ENCODE data around the gene ARG2. TPM values are rescaled to one million over a fixed set of nuclear protein-coding genes. Genes with fewer than 3 reads are reported as not detected.

The ARG2 gene
- total and polyA plus RNA-seq, 2 of the 4 experiments (the other 2 are of a cell fraction) = 1.1 to 2.5 TPM

- no peak for TF ChIP-seq MAFK (IDR thresholded peaks at IDR 0.05; ENCODE audit: low read depth, low read length)
- TF ChIP-seq FOS (IDR thresholded peaks at IDR 0.05; ENCODE audit: low read depth, low read length) = no peak
- TF ChIP-seq RAD21 (IDR thresholded peaks at IDR 0.05; ENCODE audit: low read length) = no peak
- no peak for TF ChIP-seq ELK1 (IDR thresholded peaks at IDR 0.05; ENCODE audit: borderline replicate concordance, low read depth, low read length)
Measured at GRCh38 chr14:67570453-67570852, 49.3 kb upstream of the ARG2 start (continued).

- Histone ChIP-seq H3K14ac (replicated peaks; ENCODE audit: low read depth, low read length) (no peak overlapping the region), H3K79me1 (ENCODE audit: low read depth in 1 of 2, low read length in 2 of 2) (no peaks in the 10 kb centered on the region), H3K9me3 (ENCODE audit: control insufficient read depth, insufficient read depth, low read length) (no peaks in the 10 kb centered on the region), H2AK5ac (ENCODE audit: low read depth, low read length) (no peak overlapping the region), H2AFZ (replicated peaks; ENCODE audit: low read length, poor library complexity) (peak overlapping the region; percentile 71), H4K91ac (ENCODE audit: insufficient read depth, low read depth, low read length) (no peak overlapping the region), H2BK120ac (ENCODE audit: low read depth, low read length) (no peak overlapping the region), H2BK15ac (ENCODE audit: low read depth, low read length) (no peak overlapping the region), H3K4me2 (ENCODE audit: low read depth, low read length) (no peak overlapping the region), H3K4me3 (ENCODE audit: insufficient read depth, low read depth, low read length) (no peak overlapping the region), H3K4ac (ENCODE audit: low read depth, low read length) (no peak overlapping the region), H3K27me3 (ENCODE audit: control insufficient read depth, insufficient read depth, low read length) (peaks cover 9% of the 10 kb centered on the region), H4K5ac (ENCODE audit: low read depth, low read length) (no peak overlapping the region), H2AK9ac (replicated peaks; ENCODE audit: low read depth, low read length, poor library complexity) (peak overlapping the region; percentile 11), H2BK5ac (ENCODE audit: low read depth, low read length, poor library complexity, severe bottlenecking) (no peak overlapping the region), H3K36me3 (ENCODE audit: control insufficient read depth, insufficient read depth, low read length) (no peaks in the 10 kb centered on the region), H3K56ac (ENCODE audit: extremely low read depth, insufficient read depth, low read length) (no peak overlapping the region), H4K8ac (ENCODE audit: low read depth in 2 of 2, low read length in 2 of 2) (no peak overlapping the region), H3K9me1 (ENCODE audit: insufficient read depth, low read length) (no peaks in the 10 kb centered on the region), H3K23ac (ENCODE audit: low read depth, low read length) (no peak overlapping the region), H3K4me1 (ENCODE audit: control insufficient read depth, insufficient read depth, low read length) (no peaks in the 10 kb centered on the region), H3K18ac (ENCODE audit: low read depth, low read length) (no peak overlapping the region), H4K20me1 (ENCODE audit: insufficient read depth, low read length) (no peaks in the 10 kb centered on the region), H3K9ac (ENCODE audit: low read depth, low read length) (no peak overlapping the region), H3K27ac (ENCODE audit: insufficient read depth, low read length) (no peak overlapping the region), H2BK20ac (ENCODE audit: low read depth, low read length) (no peak overlapping the region)
- intact Hi-C loops (cut with micrococcal nuclease) = loop anchor here (1.0 kb wide), 2 partner anchors 45 to 144 kb away; no protein-coding TSS in a partner anchor
- CTCF ChIA-PET = interaction anchor here (0.6 to 3.6 kb wide), 20 partner anchors 9 to 187 kb away, joined by 3 to 39 read pairs (median 4); partner anchors contain the start of genes PIGH and PLEKHH1
- no TSS peak for BruUV-seq (replicated peaks)
- TF ChIP-seq NFE2L2 (IDR thresholded peaks at IDR 0.05; ENCODE audit: low read depth, low read length) = no peak
- peak; percentile 77 for TF ChIP-seq RAD21 (IDR thresholded peaks at IDR 0.05; ENCODE audit: low read length)
- TF ChIP-seq BHLHE40 (IDR thresholded peaks at IDR 0.05; ENCODE audit: low read depth, low read length) = no peak
- no peak for TF ChIP-seq MAFK (IDR thresholded peaks at IDR 0.05; ENCODE audit: low read depth, low read length)
- TF ChIP-seq POLR2A (IDR thresholded peaks at IDR 0.05; ENCODE audit: low read depth, low read length) = no peak
- TF ChIP-seq SMC3 (IDR thresholded peaks at IDR 0.05; ENCODE audit: low read depth, low read length) = peak; percentile 80
- TF ChIP-seq RCOR1 (IDR thresholded peaks at IDR 0.05; ENCODE audit: insufficient replicate concordance, low read length) = no peak
- no peak for TF ChIP-seq CHD1 (IDR thresholded peaks at IDR 0.05; ENCODE audit: low read depth, low read length)
- no peak for TF ChIP-seq MXI1 (IDR thresholded peaks at IDR 0.05; ENCODE audit: borderline replicate concordance, low read depth, low read length)
- TF ChIP-seq CEBPB (IDR thresholded peaks at IDR 0.05; ENCODE audit: low read depth, low read length) = no peak
- peak; percentile 85 for TF ChIP-seq CTCF (conservative IDR thresholded peaks at IDR 0.05; ENCODE audit: low read depth, low read length)
- in situ Hi-C loops (cut with MboI; ENCODE audit: low sequenced_read_pairs) = no loop called here
- dilution Hi-C loops (cut with HindIII; ENCODE audit: low sequenced_read_pairs, unreplicated experiment) = no loop called here
- POLR2A ChIA-PET (ENCODE audit: unreplicated experiment) = no interaction called here
- ATAC-seq (ENCODE audit: low read depth) (peak; percentile 95), DNase-seq (peak; percentile 44)
- WGBS, 2 experiments (ENCODE audit: extremely low coverage in 2 of 2, insufficient read length in 1 of 2) = no CpG with 5 or more reads among the region's 14 CpGs
Measured at GRCh38 chr14:67571275-67571990, 48.3 kb upstream of the ARG2 start.

Measured in IMR-90 (cell line).